HCT116 (cell line): ENCODE results near the gene SDE2.

ENCODE experiments used
- CEBPB ChIP-seq: IDR thresholded peaks from 2 replicates; pipeline ENCODE4 v1.6.1; 2012; ENCODE audit warnings: low read depth
- EZH2phosphoT487 ChIP-seq: fragments of 200-600 bp; IDR thresholded peaks from 2 replicates; pipeline ENCODE4 v1.6.1; 2018; ENCODE audit warnings: antibody characterized with exemption, borderline replicate concordance
- JUND ChIP-seq: IDR thresholded peaks from 2 replicates; pipeline ENCODE4 v1.6.1; 2012
- POLR2A ChIP-seq: IDR thresholded peaks from 2 replicates; pipeline ENCODE4 v1.7.0; 2011; ENCODE audit warnings: borderline replicate concordance; ENCODE audit not compliant: insufficient read depth, insufficient read length; ENCODE audit errors: extremely low read depth
- POLR2AphosphoS5 ChIP-seq: IDR thresholded peaks from 2 replicates; pipeline ENCODE4 v1.6.1; 2011; ENCODE audit warnings: mild to moderate bottlenecking, low read depth, low read length, moderate library complexity
- RAD21 ChIP-seq: IDR thresholded peaks from 2 replicates; pipeline ENCODE4 v1.6.1; 2012; ENCODE audit warnings: low read depth, mild to moderate bottlenecking
- SIN3A ChIP-seq: IDR thresholded peaks from 2 replicates; pipeline ENCODE4 v1.6.1; 2012; ENCODE audit warnings: low read depth
- SRF ChIP-seq: IDR thresholded peaks from 2 replicates; pipeline ENCODE4 v1.6.1; 2012; ENCODE audit warnings: low read depth
- YY1 ChIP-seq: IDR thresholded peaks from 2 replicates; pipeline ENCODE4 v1.6.1; 2011; ENCODE audit warnings: low read length, low read depth, moderate library complexity, mild to moderate bottlenecking; ENCODE audit not compliant: insufficient replicate concordance; ENCODE audit errors: extremely low read depth
- ZBTB33 ChIP-seq: IDR thresholded peaks from 2 replicates; pipeline ENCODE4 v1.6.1; 2011; ENCODE audit warnings: mild to moderate bottlenecking, low read length, moderate library complexity; ENCODE audit not compliant: insufficient replicate concordance; ENCODE audit errors: extremely low read depth
- ZFX ChIP-seq: fragments of 450-650 bp; IDR thresholded peaks from 2 replicates; pipeline ENCODE4 v1.6.1; 2017
- ZNF274 ChIP-seq: fragments of 200-500 bp; sonication (Bioruptor generic); IDR thresholded peaks from 2 replicates; pipeline ENCODE4 v1.6.1; 2014; ENCODE audit warnings: mild to moderate bottlenecking, low read depth, low read length, inconsistent platforms
- TF ChIP-seq, protein P1 (sequence below), 3 experiments: fragments of 200-600 bp in 1 of 3; sonication (generic) in 1 of 3; IDR thresholded peaks in 2 of 3; conservative IDR thresholded peaks in 1 of 3; 2 replicates each; pipeline ENCODE4 v1.5.1; 2012 to 2017; ENCODE audit warnings: low read depth in 2 of 3, low read length in 2 of 3, antibody characterized with exemption in 1 of 3, borderline replicate concordance in 1 of 3, control low read depth in 1 of 3, mild to moderate bottlenecking in 1 of 3, mixed read lengths in 1 of 3, mixed run types in 1 of 3, moderate library complexity in 1 of 3; ENCODE audit not compliant: insufficient read depth in 1 of 3

DNA sequence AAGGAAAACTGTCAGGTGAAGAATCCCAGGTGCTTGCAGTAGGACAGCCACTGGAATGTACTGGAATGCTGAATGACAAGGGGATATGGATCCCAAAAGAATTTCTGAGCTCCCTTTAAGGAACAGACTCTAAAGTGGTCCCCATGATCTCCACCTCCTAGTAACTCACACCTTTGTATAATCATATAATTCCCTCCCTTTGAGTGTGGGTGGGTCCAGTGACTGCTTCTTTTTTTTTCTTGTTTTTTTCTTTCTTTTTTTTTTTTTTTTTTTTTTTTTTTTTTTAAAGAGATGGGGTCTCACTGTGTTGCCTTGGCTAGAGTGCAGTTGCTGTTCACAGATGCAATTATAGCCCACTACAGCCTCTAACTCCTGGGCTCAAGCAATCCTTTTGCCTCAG, 34.8 kb upstream of the SDE2 start:
- TF ChIP-seq RAD21: no peak
- TF ChIP-seq POLR2A: no peak
- no peak for TF ChIP-seq YY1
- TF ChIP-seq, protein P1, sequence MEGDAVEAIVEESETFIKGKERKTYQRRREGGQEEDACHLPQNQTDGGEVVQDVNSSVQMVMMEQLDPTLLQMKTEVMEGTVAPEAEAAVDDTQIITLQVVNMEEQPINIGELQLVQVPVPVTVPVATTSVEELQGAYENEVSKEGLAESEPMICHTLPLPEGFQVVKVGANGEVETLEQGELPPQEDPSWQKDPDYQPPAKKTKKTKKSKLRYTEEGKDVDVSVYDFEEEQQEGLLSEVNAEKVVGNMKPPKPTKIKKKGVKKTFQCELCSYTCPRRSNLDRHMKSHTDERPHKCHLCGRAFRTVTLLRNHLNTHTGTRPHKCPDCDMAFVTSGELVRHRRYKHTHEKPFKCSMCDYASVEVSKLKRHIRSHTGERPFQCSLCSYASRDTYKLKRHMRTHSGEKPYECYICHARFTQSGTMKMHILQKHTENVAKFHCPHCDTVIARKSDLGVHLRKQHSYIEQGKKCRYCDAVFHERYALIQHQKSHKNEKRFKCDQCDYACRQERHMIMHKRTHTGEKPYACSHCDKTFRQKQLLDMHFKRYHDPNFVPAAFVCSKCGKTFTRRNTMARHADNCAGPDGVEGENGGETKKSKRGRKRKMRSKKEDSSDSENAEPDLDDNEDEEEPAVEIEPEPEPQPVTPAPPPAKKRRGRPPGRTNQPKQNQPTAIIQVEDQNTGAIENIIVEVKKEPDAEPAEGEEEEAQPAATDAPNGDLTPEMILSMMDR (IDR thresholded peaks at IDR 0.05 in 2 of 3, conservative IDR thresholded peaks at IDR 0.05 in 1 of 3; ENCODE audit: borderline replicate concordance in 1 of 3, insufficient read depth in 1 of 3, low read depth in 2 of 3, low read length in 2 of 3): no peak
- TF ChIP-seq SIN3A: no peak
- TF ChIP-seq ZNF274: no peak
- TF ChIP-seq POLR2AphosphoS5: no peak
- no peak for TF ChIP-seq ZBTB33
- no peak for TF ChIP-seq EZH2phosphoT487
- TF ChIP-seq JUND: no peak
- TF ChIP-seq ZFX: no peak
- TF ChIP-seq CEBPB: no peak
- TF ChIP-seq SRF: no peak
